ENCODE results near the gene NIT2. TPM values are rescaled to one million over a fixed set of nuclear protein-coding genes. Genes with fewer than 3 reads are reported as not detected.
A peak's percentile ranks its signal among the peaks of the same experiment; 100 is the strongest.

The NIT2 gene
- total RNA-seq, 3 donors from 2014 or later: 27.0 to 35.9 (median 28.2) TPM

DNA sequence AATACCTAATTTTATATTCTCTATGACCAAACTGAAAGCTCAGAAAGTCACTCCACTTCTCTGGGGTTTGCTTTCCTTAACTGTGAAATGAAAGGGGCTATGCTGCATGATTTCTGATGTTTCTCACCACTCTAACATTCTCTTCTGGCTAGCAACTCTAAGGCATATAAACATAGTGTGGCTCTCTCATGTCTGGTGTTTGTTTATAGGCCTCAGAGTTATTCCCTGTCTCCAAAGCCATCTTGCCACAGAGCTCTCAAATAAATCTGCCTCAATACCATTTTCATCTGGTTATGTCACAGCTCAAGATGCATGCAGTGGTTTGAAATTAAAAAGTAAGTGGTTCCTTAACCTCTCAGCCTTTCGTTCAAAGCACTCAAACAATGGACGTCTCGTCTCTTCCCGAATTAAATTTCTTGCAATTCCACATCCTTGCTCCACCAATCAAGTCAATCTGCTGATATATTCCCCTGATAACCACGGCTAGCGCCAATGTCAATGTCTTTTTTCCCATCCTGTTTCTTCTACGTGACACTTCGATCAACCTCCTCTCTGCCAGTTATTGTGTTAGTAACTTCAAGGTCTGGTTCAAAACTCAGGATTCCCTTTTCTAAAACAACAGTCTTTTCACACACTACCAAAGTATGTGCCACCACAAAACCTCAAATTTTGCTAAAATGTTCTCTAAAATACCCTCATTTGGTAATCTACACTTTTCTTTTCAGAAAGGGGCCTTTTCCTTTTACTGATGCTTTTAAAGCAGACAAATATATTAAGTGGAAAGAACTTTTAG lies 50.4 kb downstream of the NIT2 start:
- TF ChIP-seq, protein P1, sequence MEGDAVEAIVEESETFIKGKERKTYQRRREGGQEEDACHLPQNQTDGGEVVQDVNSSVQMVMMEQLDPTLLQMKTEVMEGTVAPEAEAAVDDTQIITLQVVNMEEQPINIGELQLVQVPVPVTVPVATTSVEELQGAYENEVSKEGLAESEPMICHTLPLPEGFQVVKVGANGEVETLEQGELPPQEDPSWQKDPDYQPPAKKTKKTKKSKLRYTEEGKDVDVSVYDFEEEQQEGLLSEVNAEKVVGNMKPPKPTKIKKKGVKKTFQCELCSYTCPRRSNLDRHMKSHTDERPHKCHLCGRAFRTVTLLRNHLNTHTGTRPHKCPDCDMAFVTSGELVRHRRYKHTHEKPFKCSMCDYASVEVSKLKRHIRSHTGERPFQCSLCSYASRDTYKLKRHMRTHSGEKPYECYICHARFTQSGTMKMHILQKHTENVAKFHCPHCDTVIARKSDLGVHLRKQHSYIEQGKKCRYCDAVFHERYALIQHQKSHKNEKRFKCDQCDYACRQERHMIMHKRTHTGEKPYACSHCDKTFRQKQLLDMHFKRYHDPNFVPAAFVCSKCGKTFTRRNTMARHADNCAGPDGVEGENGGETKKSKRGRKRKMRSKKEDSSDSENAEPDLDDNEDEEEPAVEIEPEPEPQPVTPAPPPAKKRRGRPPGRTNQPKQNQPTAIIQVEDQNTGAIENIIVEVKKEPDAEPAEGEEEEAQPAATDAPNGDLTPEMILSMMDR (IDR thresholded peaks at IDR 0.05): no peak
- Histone ChIP-seq H3K9me3 (peaks cover 11% of the 10 kb centered on the region), H3K36me3 (ENCODE audit: low read depth) (no peaks in the 10 kb centered on the region), H3K4me3 (no peak overlapping the region), H3K4me1 (ENCODE audit: low read depth) (no peaks in the 10 kb centered on the region)
- intact Hi-C loops (cut with DNase I, micrococcal nuclease): no loop called here
- ATAC-seq: no peak
- no peak for DNase-seq

DNA sequence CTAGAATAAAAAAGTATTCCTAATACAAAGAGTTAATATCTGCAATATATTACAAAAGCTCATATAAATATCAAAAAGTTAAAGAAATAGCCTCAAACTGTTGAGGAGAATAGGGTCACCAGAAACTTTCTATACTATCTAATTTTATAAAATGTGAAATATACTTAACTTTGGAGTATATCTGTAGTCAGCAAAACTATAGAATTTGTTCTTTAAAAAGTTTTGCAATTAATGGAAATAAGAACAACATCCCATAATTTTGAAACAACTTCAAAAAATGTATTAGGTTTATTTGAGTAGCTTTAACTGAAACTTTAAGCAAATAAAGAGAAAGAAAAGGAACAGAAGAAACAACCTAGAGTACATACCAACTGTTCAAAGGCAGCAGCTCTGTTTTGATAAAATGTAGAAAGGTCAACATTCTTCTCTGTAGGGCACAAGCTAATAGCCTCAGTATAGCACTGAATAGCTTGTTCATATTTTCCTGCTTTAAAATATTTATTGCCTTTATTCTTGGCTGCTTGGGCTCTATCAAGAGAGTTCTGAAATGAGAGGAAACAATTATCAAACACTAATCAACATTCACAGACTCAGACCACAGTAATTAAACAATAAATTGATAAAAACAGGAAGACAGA lies 52.0 kb downstream of the NIT2 start:
- TF ChIP-seq, protein P1 (IDR thresholded peaks at IDR 0.05): no peak
- Histone ChIP-seq H3K4me3 (no peak overlapping the region), H3K4me1 (ENCODE audit: low read depth) (no peaks in the 10 kb centered on the region), H3K36me3 (ENCODE audit: low read depth) (no peaks in the 10 kb centered on the region), H3K9me3 (peaks cover 11% of the 10 kb centered on the region)
- DNase-seq: no peak
- intact Hi-C loops (cut with DNase I, micrococcal nuclease): no loop called here
- ATAC-seq: no peak

DNA sequence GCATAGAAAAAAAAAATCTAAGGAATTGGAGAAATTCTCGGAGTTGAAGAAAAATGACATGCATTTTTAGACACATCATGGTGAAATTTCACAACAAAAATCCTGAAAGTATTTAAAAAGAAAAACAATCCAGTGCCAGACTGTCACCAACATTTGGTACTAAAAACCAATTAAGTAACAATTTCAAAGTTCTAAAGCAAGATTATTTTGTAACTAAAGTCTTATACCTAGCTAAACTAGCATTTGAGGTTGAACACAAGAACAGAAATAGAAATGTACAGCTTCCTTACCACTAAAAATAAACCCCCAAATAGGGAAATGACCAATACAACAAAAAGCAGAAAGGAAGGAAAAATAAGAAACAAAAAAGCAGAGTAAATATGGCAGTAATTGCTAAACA lies 54.5 kb downstream of the NIT2 start:
- H3K36me3 ChIP-seq (ENCODE audit: low read depth): no peaks in the 10 kb centered on the region
- no peak for ATAC-seq
- intact Hi-C loops (cut with DNase I, micrococcal nuclease): no loop called here
- DNase-seq: no peak
- H3K4me3 ChIP-seq: no peak overlapping the region
- H3K4me1 ChIP-seq (ENCODE audit: low read depth): no peaks in the 10 kb centered on the region
- peaks cover 11% of the 10 kb centered on the region for H3K9me3 ChIP-seq
- TF ChIP-seq, protein P1 (IDR thresholded peaks at IDR 0.05): no peak

DNA sequence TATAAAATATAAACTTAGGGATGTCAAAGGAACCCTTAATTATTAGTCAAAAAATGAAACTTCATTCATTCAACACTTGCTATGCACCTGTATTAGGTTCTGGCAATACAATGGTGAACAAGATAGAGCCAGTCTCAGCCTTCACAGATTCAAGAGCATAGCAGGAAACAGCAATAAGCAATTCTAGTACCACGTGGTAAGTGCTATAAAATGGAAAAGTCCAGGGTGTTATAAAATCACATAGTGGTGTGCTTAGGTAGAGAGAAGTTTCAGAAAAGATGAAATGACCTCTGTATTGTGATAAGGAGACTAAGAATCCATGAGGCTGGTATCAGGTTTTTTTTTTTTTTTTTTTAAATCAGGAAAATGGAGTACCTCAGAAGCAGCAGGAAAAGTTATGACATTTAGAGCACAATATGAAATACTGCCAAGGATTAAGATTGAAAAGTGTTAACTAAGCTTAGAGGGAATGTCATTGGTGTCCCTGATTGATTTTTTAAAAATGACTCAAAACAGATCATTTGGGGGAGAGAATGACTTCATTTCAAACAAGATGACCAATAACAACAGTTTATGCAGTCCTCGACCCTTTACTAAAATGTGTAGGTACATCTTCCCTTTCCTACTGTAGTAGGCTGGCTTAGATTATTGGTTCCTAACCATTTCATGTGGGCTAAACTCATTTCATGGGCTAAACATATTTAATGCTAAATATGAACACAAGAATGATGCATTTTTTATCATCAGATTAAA lies 61.3 kb downstream of the NIT2 start:
- H3K4me1 ChIP-seq (ENCODE audit: low read depth): peaks cover 27% of the 10 kb centered on the region
- H3K9me3 ChIP-seq: no peaks in the 10 kb centered on the region
- intact Hi-C loops (cut with DNase I, micrococcal nuclease): no loop called here
- DNase-seq: peak in 1 of 3 donors; percentile 20
- ATAC-seq: peak; percentile 92
- H3K4me3 ChIP-seq: no peak overlapping the region
- TF ChIP-seq, protein P1 (IDR thresholded peaks at IDR 0.05): no peak
- H3K36me3 ChIP-seq (ENCODE audit: low read depth): no peaks in the 10 kb centered on the region

DNA sequence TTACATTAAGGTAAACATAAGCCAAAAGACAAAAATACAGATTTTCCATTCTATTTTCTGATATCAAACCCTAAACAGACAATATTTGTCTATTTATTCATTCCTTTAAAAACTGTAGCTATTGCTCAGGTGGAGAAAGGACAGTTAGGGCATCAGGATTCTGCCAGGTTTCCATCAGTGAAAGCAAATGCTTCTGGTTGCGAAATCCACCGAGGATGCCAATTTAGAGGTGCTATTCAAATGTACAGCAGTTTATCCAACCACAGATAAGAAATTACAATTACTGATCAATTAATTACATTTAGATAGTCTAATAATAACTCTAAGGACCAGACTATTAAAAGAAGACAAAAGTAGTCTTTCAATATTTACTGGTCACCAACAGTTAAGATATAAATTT lies 62.4 kb downstream of the NIT2 start:
- no peak for DNase-seq
- Histone ChIP-seq H3K9me3 (no peaks in the 10 kb centered on the region), H3K36me3 (ENCODE audit: low read depth) (no peaks in the 10 kb centered on the region), H3K4me3 (no peak overlapping the region), H3K4me1 (ENCODE audit: low read depth) (peaks cover 27% of the 10 kb centered on the region)
- ATAC-seq: no peak
- TF ChIP-seq, protein P1 (IDR thresholded peaks at IDR 0.05): no peak
- intact Hi-C loops (cut with DNase I, micrococcal nuclease): no loop called here
